K562 (cell line): Measurements from ENCODE around the gene LMAN1L. TPM values are rescaled to one million over a fixed set of nuclear protein-coding genes. Genes with fewer than 3 reads are reported as not detected.

Experiments used
- ATF6 ChIP-seq: sonication (generic); formaldehyde crosslinking; IDR thresholded peaks from 2 replicates; pipeline ENCODE4 v1.4.0; 2020; ENCODE audit warnings: mild to moderate bottlenecking, missing genetic modification reagents
- ATF7 ChIP-seq: fragments of 450-650 bp; IDR thresholded peaks from 2 replicates; pipeline ENCODE4 v1.7.1; 2014; ENCODE audit warnings: mild to moderate bottlenecking, moderate library complexity
- CHD1 ChIP-seq: fragments of 200-600 bp; sonication (generic); IDR thresholded peaks from one replicate; pipeline ENCODE4 v1.6.1; 2012; ENCODE audit warnings: mild to moderate bottlenecking, moderate library complexity, low read length, inconsistent platforms
- ETV1 ChIP-seq: fragments of 450-650 bp; conservative IDR thresholded peaks from 2 replicates; pipeline ENCODE4 v1.6.1; 2016; ENCODE audit warnings: missing genetic modification characterization, control low read depth, low read depth, missing compliant biosample characterization
- GABPA ChIP-seq: fragments of 200-800 bp; sonication (Bioruptor generic); conservative IDR thresholded peaks from 2 replicates; pipeline ENCODE4 v1.6.1; 2016; ENCODE audit warnings: low read depth, missing genetic modification characterization, missing compliant biosample characterization
- MAX ChIP-seq: sonication (generic); formaldehyde crosslinking; IDR thresholded peaks from 2 replicates; pipeline ENCODE4 v1.9.0; 2022; ENCODE audit warnings: mild to moderate bottlenecking, missing genetic modification reagents
- MYC ChIP-seq, 2 experiments: fragments of 250-450 bp in 1 of 2; sonication (Bioruptor Pico) in 1 of 2; IDR thresholded peaks; 2 replicates each; pipeline versions ENCODE4 v1.5.1 to v1.6.1; 2012 to 2021; ENCODE audit warnings: low read depth in 2 of 2, borderline replicate concordance in 1 of 2, improper control_type of control experiment in 1 of 2, low read length in 1 of 2, mild to moderate bottlenecking in 1 of 2, moderate library complexity in 1 of 2
- NKRF ChIP-seq: fragments of 450-650 bp; IDR thresholded peaks from 2 replicates; pipeline ENCODE4 v1.6.1; 2016; ENCODE audit warnings: borderline replicate concordance
- POLR2G ChIP-seq: fragments of 200-400 bp; formaldehyde crosslinking; IDR thresholded peaks from 2 replicates; pipeline ENCODE4 v1.6.1; 2017; ENCODE audit warnings: low read depth, mild to moderate bottlenecking, antibody characterized with exemption, low read length, moderate library complexity
- RAD51 ChIP-seq: fragments of 450-650 bp; IDR thresholded peaks from 2 replicates; pipeline ENCODE4 v1.7.1; 2016; ENCODE audit warnings: low read depth, mild to moderate bottlenecking, borderline replicate concordance
- SAP30 ChIP-seq: fragments of 200-600 bp; sonication (generic); IDR thresholded peaks from 2 replicates; pipeline ENCODE4 v1.6.1; 2012; ENCODE audit warnings: borderline replicate concordance, low read depth, mild to moderate bottlenecking, moderate library complexity, low read length, control low read depth, inconsistent platforms; ENCODE audit not compliant: insufficient read depth, poor library complexity, severe bottlenecking
- SIN3A ChIP-seq, 2 experiments: fragments of 150-350 bp in 1 of 2; IDR thresholded peaks; 2 replicates each; pipeline ENCODE4 v1.6.1; 2011 to 2016; ENCODE audit warnings: borderline replicate concordance in 2 of 2, low read depth in 2 of 2, low read length in 2 of 2, mild to moderate bottlenecking in 2 of 2, moderate library complexity in 2 of 2; ENCODE audit not compliant: control insufficient read depth in 1 of 2
- SRF ChIP-seq, 2 experiments: fragments of 250-450, 450-650 bp in 1 of 2; sonication (Bioruptor Pico) in 1 of 2; sonication (generic) in 1 of 2; formaldehyde crosslinking; IDR thresholded peaks; 2 replicates each; pipeline versions ENCODE4 v1.5.0 to v1.5.1; 2020 to 2022; ENCODE audit warnings: mild to moderate bottlenecking in 1 of 2, missing genetic modification reagents in 1 of 2
- YY1 ChIP-seq, 3 experiments: IDR thresholded peaks; 2 replicates each; pipeline ENCODE4 v1.6.1; 2011; ENCODE audit warnings: low read length in 2 of 3, mild to moderate bottlenecking in 2 of 3, moderate library complexity in 2 of 3, borderline replicate concordance in 1 of 3, control low read depth in 1 of 3, low read depth in 1 of 3; ENCODE audit not compliant: insufficient read depth in 3 of 3, insufficient replicate concordance in 2 of 3, control insufficient read depth in 1 of 3, insufficient read length in 1 of 3; ENCODE audit errors: extremely low read depth in 1 of 3
- ZNF57 ChIP-seq: fragments of 450-650 bp; formaldehyde crosslinking; IDR thresholded peaks from 2 replicates; pipeline ENCODE4 v1.4.0; 2020; ENCODE audit warnings: mild to moderate bottlenecking, moderate library complexity
- ZNF77 ChIP-seq: fragments of 250-450 bp; sonication (Bioruptor Pico); IDR thresholded peaks from 2 replicates; pipeline ENCODE4 v1.5.0; 2020
- polyA plus RNA-seq, 8 experiments: library from polyadenylated mRNA; depleted of rRNA in 4 of 8; stranded (reverse) in 5 of 8; unstranded in 3 of 8; fragments of >200 nt; fragmentation: Nextera tagmentation in 2 of 8; fragmentation: Illumina TruSeq in 1 of 8; extraction: Ambion mirVana in 2 of 8; extraction: Trizol in 1 of 8; gene quantifications; 2 replicates each; pipeline versions ENCODE4 v1.2.1 to v1.2.3, GENCODE V29; 2011 to 2014; ENCODE audit warnings: inconsistent platforms in 1 of 8, missing spikeins in 1 of 8
- total RNA-seq, 7 experiments: library from RNA; depleted of rRNA in 6 of 7; stranded (reverse); fragments of >200 nt in 6 of 7; fragmentation: Illumina TruSeq in 2 of 7; extraction: Trizol in 2 of 7; gene quantifications; 2 replicates each; pipeline versions ENCODE4 v1.2.1 to v1.2.3, GENCODE V29; 2011 to 2021; ENCODE audit warnings: low replicate concordance in 1 of 7
- TF ChIP-seq, protein P1 (sequence below): IDR thresholded peaks from 2 replicates; pipeline ENCODE4 v1.6.1; 2012; ENCODE audit warnings: low read depth, low read length, improper control_type of control experiment, borderline replicate concordance

LMAN1L gene
- total and polyA plus RNA-seq, 9 of the 15 experiments (the other 6 are each of a cell fraction or from before 2014, with no cell fraction given) = not detected

- TF ChIP-seq MYC (IDR thresholded peaks at IDR 0.05; ENCODE audit: low read depth, low read length) (peak; percentile 72), MYC (CRISPR knock-in tag; IDR thresholded peaks at IDR 0.05; ENCODE audit: borderline replicate concordance, low read depth) (no peak), GABPA (tag) (0 out of 2 replicates have a peak, but pooled peaks have one; percentile 17), SAP30 (peak; percentile 68), ETV1 (tag) (0 out of 2 replicates have a peak, but pooled peaks have one; percentile 22), POLR2G (0 out of 2 replicates have a peak, but pooled peaks have one; percentile 35), CHD1 (peak; percentile 30), ZNF77 (CRISPR knock-in tag) (no peak), ZNF57 (CRISPR knock-in tag) (no peak), ATF7 (0 out of 2 replicates have a peak, but pooled peaks have one; percentile 23), NKRF (peak; percentile 77; the same call in 1 of the 2 replicates), RAD51 (peak; percentile 29; the same call in 1 of the 2 replicates), SRF (CRISPR knock-in tag; IDR thresholded peaks at IDR 0.05) (no peak), MAX (CRISPR knock-in tag) (peak; percentile 88), SIN3A (IDR thresholded peaks at IDR 0.05; ENCODE audit: borderline replicate concordance in 2 of 2, control insufficient read depth in 1 of 2, low read depth in 2 of 2, low read length in 2 of 2) (peak; percentile 20 to 79; a peak in 1 of 4 replicates), ATF6 (CRISPR knock-in tag) (peak; percentile 43; the same call in 1 of the 2 replicates), YY1 (IDR thresholded peaks at IDR 0.05; ENCODE audit: borderline replicate concordance in 1 of 3, control insufficient read depth in 1 of 3, extremely low read depth in 1 of 3, insufficient read depth in 3 of 3, insufficient read length in 1 of 3, insufficient replicate concordance in 2 of 3, low read depth in 1 of 3, low read length in 2 of 3) (peak in 2 of 3 experiments; percentile 5 to 17)
- TF ChIP-seq, protein P1, sequence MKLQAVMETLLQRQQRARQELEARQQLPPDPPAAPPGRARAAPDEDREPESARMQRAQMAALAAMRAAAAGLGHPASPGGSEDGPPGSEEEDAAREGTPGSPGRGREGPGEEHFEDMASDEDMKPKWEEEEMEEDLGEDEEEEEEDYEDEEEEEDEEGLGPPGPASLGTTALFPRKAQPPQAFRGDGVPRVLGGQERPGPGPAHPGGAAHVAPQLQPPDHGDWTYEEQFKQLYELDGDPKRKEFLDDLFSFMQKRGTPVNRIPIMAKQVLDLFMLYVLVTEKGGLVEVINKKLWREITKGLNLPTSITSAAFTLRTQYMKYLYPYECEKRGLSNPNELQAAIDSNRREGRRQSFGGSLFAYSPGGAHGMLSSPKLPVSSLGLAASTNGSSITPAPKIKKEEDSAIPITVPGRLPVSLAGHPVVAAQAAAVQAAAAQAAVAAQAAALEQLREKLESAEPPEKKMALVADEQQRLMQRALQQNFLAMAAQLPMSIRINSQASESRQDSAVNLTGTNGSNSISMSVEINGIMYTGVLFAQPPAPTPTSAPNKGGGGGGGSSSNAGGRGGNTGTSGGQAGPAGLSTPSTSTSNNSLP = no peak
Measured at GRCh38 chr15:74783072-74783807, 29.4 kb upstream of the LMAN1L start (continued).
